T-helper 2 cell treated with Interferon-gamma antibody and Interleukin-4, amounts not matched to agents 100 ng/mL and 5 ng/mL, for 36 hours (primary cell): ENCODE measurements around the gene CALM3. TPM values are rescaled to one million over a fixed set of nuclear protein-coding genes. Genes with fewer than 3 reads are reported as not detected.

ENCODE experiments used
- total RNA-seq: library from RNA; stranded (reverse); gene quantifications from 2 replicates; pipeline ENCODE4 v1.2.3, GENCODE V29; 2022

Gene CALM3
- total RNA-seq, 1 donor from 2014 or later: 523 TPM

Other genes with a start within 250 kb of the CALM3 start
- gene CCDC8, start 187.8 kb upstream of the CALM3 start, total RNA-seq: not detected in 2 replicates
- not detected in 2 replicates for gene PNMA8C, start 172.4 kb upstream of the CALM3 start, total RNA-seq
- gene PNMA8A, start 129.8 kb upstream of the CALM3 start, total RNA-seq: not detected in 2 replicates
- not detected in 2 replicates for gene PNMA8B, start 105.5 kb upstream of the CALM3 start, total RNA-seq
- gene PTGIR, start 23.8 kb downstream of the CALM3 start, total RNA-seq: 26.9 and 29.1 TPM in 2 replicates
- gene GNG8, start 34.9 kb downstream of the CALM3 start, total RNA-seq: 2.9 and 4.6 TPM in 2 replicates
- gene DACT3, start 59.9 kb downstream of the CALM3 start, total RNA-seq: 0.34 and 0.55 TPM in 2 replicates
- gene PRKD2, start 115.8 kb downstream of the CALM3 start, total RNA-seq: 158 TPM in 2 replicates
- 19.5 and 20.6 TPM in 2 replicates for gene FKRP, start 144.7 kb downstream of the CALM3 start, total RNA-seq
- gene STRN4, start 145.1 kb downstream of the CALM3 start, total RNA-seq: 87.1 and 88.5 TPM in 2 replicates
- gene SLC1A5, start 187.3 kb downstream of the CALM3 start, total RNA-seq: 128 and 131 TPM in 2 replicates
- gene AP2S1, start 249.5 kb downstream of the CALM3 start, total RNA-seq: 114 and 120 TPM in 2 replicates